H54 (cell line): ENCODE results near the gene ANXA4.
"Not testable (repeated sequence)": the region's sequence is repeated elsewhere in the genome, so short reads cannot be mapped to it uniquely, and the experiment has no call there.

ENCODE experiments used
- DNase-seq: peaks from one replicate; pipeline ENCODE4 v3.0.0; 2011; ENCODE audit warnings: low spot score, mixed read lengths; ENCODE audit not compliant: insufficient read length
- FAIRE-seq: peaks from 3 replicates; lab custom pipeline; 2011; peaks lifted over from hg19 to GRCh38; lab: Jason Lieb, UNC
- POLR2A ChIP-seq: IDR thresholded peaks from 2 replicates; pipeline ENCODE4 v1.6.1; 2011; ENCODE audit warnings: low read depth, mild to moderate bottlenecking, low read length

The ANXA4 gene

DNA sequence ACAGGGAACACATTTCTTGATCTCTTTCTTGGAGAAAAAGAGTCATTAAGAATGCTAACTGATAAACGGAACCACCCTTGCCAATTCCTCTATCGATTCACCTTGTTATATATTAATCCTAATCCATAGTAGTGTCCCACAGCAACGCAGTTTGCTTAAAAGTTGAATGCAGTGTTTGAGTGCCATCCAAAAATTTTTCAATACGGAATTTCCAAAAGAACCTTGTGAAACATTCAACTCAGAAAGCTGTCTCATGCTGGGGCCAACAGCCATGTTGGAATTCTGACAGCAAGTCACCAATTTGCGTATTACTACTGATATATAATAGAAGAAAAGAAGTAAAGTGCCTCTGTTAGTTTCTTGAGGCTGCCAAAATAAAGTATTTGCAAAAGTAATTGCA lies 42.3 kb downstream of the ANXA4 start:
- DNase-seq, result no peak
- TF ChIP-seq POLR2A, result no peak
- no peak for FAIRE-seq

DNA sequence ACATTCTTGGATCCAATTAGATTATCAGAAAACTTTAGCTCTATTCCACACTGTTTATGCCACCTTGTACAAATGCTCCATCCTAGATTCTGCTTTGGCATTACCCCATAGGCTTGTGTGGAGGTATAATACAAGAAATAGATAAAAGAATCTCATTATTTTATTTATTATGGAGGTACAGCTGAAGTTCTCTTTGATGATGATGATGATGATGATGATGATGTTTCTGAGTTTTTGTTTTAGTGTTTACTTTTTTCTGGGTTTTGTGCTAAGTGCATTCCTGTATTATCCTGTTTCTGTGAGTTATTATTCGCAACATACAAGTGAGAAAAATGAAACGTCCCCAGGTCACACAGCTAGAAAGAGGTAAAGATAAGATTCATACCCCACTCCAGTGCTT lies 43.4 kb downstream of the ANXA4 start:
- DNase-seq, result no peak
- no peak for FAIRE-seq
- no peak for TF ChIP-seq POLR2A

DNA sequence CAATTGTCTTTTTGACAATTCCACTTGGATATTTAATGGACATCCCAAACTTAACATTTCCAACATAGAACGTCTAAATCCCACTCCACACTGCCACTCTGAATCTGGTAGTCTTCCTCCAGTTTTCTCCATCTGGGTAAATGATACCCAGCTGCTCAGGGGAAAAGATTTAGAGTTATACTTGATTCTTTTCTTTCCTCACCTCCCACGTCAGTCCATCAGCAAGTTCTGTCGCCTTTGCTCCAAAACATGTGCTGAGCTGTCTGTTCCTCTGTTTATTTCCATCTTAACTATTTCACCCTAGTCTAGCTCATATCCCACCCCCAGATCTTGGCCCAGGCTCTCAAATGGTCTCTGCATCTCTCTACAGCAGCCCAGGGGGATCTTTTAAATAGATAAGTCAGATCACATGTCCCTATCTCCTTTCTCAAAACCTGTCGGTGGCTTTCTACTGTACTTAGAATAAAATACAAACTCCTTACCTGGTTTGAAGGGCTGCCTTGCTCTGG lies 44.2 kb downstream of the ANXA4 start:
- DNase-seq (no peak), FAIRE-seq (no peak)
- TF ChIP-seq POLR2A, result no peak

DNA sequence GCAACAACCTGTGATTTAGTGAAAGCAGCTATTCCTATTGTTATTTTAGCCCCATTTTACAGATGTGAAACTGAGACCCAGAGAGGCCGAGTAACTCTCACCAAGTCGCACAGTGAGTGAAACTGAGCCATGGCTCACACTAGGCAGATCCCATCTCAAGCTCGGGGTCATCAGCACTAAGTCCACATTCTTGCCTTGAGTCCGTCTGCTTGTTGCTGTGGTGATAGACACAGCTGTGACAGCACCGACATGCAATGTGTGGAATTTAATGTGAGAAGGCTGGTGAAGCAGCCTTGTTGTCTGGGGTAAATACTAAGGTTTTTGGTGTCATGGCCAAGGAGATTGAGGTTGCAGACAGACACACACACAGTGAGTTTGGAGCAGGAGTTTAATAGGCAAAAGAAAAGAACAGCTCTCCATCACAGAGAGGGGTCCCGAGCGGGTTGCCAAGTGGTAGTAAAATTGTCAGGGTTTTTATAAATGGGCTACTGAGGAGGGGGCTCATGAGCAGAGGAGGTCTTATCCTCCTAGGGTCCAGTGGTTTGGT lies 47.3 kb downstream of the ANXA4 start:
- FAIRE-seq (no peak), DNase-seq (peak; percentile 23)
- TF ChIP-seq POLR2A, result no peak

DNA sequence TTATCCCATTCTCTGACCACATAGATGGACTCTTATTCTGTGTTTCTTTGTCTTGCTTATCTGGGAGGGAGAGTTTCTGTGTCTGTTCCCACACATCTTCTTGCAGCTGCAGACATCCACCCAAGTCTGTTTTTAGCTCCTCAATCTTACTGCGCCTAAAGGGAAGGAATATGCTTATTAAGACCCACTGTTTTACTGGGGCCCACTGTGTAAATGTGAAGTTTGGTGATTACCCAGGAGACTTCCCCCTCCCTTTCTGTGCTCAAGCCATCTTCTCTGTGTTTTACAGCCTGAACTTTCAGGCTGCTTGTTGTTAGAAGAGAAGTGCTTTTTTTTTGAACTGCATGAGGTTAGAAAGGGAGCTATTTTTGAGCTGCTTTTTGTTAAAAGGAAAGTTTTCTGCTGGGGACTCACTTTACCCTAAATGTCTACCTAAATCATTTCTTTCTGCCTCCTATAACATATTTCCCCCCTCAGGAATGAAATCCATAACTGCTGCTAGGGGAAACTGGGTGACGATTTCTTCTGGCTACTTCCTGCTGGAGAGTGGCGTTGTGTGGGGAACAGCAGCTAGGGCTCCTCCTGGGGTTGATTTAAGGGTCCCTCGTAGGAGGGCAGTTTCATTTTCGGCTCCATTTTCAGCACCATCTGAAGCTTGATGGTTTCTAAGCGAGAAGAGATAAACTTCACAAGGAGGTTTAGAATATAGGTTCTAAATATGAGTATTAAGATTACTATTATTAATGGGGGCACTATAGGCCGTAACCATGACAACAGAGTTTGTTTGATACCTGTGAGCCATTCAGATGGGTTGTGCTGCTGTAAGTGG lies 48.1 kb downstream of the ANXA4 start:
- DNase-seq (no peak), FAIRE-seq (peak; percentile 20)
- TF ChIP-seq POLR2A, result no peak

DNA sequence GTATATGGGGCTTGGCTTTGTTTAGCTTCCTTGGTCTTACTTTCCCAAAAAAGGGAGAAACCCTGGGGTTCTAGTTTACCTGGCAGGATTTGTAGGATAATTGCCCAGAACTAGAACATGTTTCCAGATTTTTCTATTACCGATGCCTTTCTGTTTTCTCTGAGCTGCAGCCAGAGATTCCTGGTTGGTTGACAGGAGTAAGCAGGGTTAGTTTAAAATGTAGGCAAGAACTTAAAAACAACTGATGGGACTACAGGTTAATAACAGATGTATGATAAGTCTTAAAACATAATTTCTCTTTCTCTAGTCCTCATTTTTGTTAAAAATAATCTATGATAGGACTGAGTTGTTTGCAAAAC lies 48.6 kb downstream of the ANXA4 start:
- TF ChIP-seq POLR2A, result no peak
- DNase-seq (no peak), FAIRE-seq (no peak)

GRCh38 chr2:69791045-69791444 lies 49.1 kb downstream of the ANXA4 start:
- DNase-seq, result no peak
- no peak for TF ChIP-seq POLR2A
- FAIRE-seq, result no peak

DNA sequence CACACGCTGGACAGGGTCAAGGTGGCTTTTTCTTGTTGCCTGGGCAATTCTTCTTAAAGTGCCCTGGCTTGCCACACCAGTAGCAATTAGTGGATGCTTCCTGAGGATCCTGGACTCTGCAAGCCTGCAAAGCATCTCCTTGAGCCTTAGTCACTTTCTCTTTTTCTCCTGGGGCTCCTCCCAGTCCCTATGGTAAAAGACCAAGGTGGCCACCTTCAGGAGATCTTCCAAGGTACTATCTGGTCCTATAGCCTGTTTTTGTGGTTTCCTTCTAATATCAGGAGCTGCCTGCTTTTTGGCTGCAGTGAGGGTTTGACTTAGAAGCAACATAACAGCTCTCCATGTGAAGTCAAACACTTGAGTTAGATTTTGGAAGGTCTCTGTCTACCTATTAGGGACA lies 54.2 kb downstream of the ANXA4 start:
- DNase-seq, result no peak
- FAIRE-seq, result no peak

DNA sequence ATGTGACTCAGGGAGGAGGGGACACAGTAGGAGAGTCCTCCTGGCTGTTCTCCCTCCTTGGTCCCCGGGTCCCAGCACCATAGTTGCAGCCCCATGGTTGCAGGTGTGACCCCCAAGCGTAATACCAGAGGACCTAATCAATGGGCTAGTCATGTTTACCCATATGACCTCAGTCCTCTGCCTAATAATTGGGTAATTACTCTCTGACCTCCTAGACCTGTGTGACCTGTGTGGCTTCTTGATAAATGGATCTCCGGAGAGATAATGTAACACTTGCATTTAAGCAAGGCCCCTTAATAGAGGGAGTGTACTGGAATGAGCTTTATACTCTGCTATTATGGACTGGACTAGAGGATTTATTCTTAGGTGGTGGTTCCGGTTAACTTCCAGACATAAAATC lies 55.3 kb downstream of the ANXA4 start:
- no peak for FAIRE-seq
- no peak for TF ChIP-seq POLR2A
- no peak for DNase-seq

More for the DNA sequence above, 54.2 kb downstream of the ANXA4 start:
- TF ChIP-seq POLR2A, result no peak

DNA sequence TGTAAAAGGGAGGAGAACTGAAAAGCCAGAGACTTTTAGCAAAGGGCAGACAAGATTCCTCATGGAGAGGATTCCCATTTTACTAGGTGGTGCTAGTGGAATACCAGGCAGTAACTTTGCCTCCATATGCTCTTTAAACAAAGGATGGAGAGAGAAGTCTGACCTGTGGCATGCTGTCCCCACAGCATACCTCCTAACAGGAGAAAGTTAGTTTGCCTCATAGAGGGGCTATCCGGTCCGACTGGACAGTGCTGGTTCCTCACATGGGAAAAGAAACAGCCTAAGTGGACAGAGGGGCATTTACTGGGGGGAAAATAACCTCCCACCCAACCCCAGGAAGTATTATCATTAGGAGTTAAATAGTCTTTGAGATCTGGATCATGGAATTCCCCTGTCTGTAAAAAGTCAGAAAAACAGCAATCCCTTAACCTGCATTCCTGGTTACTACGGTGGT lies 55.9 kb downstream of the ANXA4 start:
- DNase-seq, result no peak
- no peak for TF ChIP-seq POLR2A
- FAIRE-seq, result peak; percentile 66

DNA sequence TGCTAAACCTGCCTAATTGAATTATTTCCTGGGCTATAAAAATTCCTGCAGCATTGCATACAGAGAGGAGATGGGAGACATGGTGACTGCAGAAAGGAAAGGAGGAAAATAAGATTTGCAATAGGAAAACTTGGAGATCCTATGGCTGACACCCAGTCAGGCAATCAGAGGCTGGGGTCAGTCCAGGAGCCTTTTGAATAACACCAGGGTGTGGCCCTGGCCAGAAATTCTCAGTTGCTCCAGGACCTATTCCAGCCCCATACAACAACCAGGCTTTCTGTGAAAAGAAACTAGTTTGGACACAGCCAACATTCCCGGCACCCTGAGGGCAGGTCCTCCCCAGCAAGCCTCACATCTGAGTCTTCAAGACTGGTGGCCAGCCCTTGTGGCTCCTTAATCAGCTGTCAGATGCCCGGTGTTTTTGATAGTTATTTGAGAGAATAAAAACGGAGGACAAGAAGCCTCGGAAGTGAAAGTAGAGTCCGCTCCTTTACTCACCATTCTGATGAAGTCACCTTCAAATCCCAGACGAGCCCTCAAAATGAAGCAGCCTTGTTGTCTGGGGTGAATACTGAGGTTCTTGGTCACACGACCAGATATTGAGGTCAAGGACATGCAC lies 56.5 kb downstream of the ANXA4 start:
- no peak for TF ChIP-seq POLR2A
- FAIRE-seq, result peak; percentile 41
- peak; percentile 25 for DNase-seq

GRCh38 chr2:69798909-69799526 lies 57.1 kb downstream of the ANXA4 start:
- DNase-seq (no peak), FAIRE-seq (no peak)
- no peak for TF ChIP-seq POLR2A

GRCh38 chr2:69801745-69802290 lies 59.9 kb downstream of the ANXA4 start:
- DNase-seq, result no peak

DNA sequence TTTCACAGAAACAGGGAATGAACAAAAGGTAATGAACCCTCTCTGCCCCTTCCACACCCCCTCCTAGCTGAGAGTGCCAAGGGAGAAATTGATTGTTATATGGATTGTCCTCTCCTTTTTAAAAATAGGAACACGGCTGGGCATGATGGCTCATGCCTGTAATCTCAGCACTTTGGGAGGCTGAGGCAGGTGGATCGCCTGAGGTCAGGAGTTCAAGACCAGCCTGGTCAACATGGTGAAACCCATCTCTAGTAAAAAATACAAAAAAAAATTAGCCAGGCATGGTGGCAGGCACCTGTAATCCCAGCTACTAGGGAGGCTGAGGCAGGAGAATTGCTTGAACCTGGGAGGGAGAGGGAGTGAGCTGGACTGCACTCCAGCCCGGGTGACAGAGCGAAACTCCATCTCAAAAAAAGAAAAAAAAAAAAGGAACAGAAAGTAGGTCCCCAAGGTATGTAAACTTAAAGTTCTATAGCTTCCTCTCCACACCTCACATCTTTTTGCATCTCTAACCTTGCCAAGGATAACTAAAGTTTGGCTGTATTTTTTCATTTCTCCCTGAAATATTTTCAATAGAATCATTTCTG lies 60.9 kb downstream of the ANXA4 start:
- FAIRE-seq, result not testable (repeated sequence)

More at GRCh38 chr2:69801745-69802290, 59.9 kb downstream of the ANXA4 start:
- FAIRE-seq, result no peak
- TF ChIP-seq POLR2A, result no peak

More for the DNA sequence above, 60.9 kb downstream of the ANXA4 start:
- not testable (repeated sequence) for DNase-seq
